GM13977 (cell line): ENCODE results near the gene RECK.
"Not testable (repeated sequence)": the region's sequence is repeated elsewhere in the genome, so short reads cannot be mapped to it uniquely, and the experiment has no call there.

Source experiments
- DNase-seq: peaks from one replicate; pipeline ENCODE4 v3.0.0; 2012; ENCODE audit warnings: low spot score
- CTCF ChIP-seq: IDR thresholded peaks from 2 replicates; pipeline ENCODE4 v1.5.1; 2012; ENCODE audit warnings: mild to moderate bottlenecking, control low read depth; ENCODE audit not compliant: insufficient read depth; ENCODE audit errors: extremely low read depth, missing control alignments
- in situ Hi-C: fragments of 300-500 bp; cut with MboI; formaldehyde crosslinking; loops from one replicate; pipeline ENCODE4 v1.12.0; 2022; ENCODE audit warnings: low sequenced_read_pairs, low pct_unique_long_range_greater_than_20kb, mixed read lengths, inconsistent platforms; ENCODE audit not compliant: unreplicated experiment

The RECK gene

GRCh38 chr9:36074870-36075532 is 38.3 kb downstream of the RECK start:
- no peak for TF ChIP-seq CTCF
- DNase-seq = no peak
- in situ Hi-C loops = no loop called here

GRCh38 chr9:36078051-36078450 is 41.3 kb downstream of the RECK start:
- in situ Hi-C loops = no loop called here
- no peak for TF ChIP-seq CTCF
- DNase-seq = no peak

GRCh38 chr9:36080519-36080918 is 43.8 kb downstream of the RECK start:
- in situ Hi-C loops = no loop called here
- no peak for TF ChIP-seq CTCF
- no peak for DNase-seq

GRCh38 chr9:36082931-36083330 is 46.2 kb downstream of the RECK start:
- no peak for TF ChIP-seq CTCF
- no peak for DNase-seq
- in situ Hi-C loops = no loop called here

GRCh38 chr9:36086442-36086841 is 49.7 kb downstream of the RECK start:
- in situ Hi-C loops = no loop called here
- DNase-seq = no peak
- no peak for TF ChIP-seq CTCF

GRCh38 chr9:36087054-36087453 is 50.3 kb downstream of the RECK start:
- in situ Hi-C loops = not testable (repeated sequence)

GRCh38 chr9:36088020-36088419 is 51.3 kb downstream of the RECK start:
- no peak for TF ChIP-seq CTCF

More at GRCh38 chr9:36087054-36087453, 50.3 kb downstream of the RECK start:
- DNase-seq = not testable (repeated sequence)

More at GRCh38 chr9:36088020-36088419, 51.3 kb downstream of the RECK start:
- in situ Hi-C loops = no loop called here
- no peak for DNase-seq
